HG03442 (cell line): ENCODE measurements around the gene HNRNPAB.
"Not testable (repeated sequence)": the region's sequence is repeated elsewhere in the genome, so short reads cannot be mapped to it uniquely, and the experiment has no call there.

Source experiments
- ATAC-seq: cut with Tn5 transposase; IDR thresholded peaks from one replicate; pipeline ENCODE4 v1.9.1; 2021; ENCODE audit warnings: mild to moderate bottlenecking, moderate library complexity; ENCODE audit not compliant: unreplicated experiment

HNRNPAB gene

GRCh38 chr5:178196281-178196812, 8.0 kb upstream of the HNRNPAB start:
- ATAC-seq = no peak

DNA sequence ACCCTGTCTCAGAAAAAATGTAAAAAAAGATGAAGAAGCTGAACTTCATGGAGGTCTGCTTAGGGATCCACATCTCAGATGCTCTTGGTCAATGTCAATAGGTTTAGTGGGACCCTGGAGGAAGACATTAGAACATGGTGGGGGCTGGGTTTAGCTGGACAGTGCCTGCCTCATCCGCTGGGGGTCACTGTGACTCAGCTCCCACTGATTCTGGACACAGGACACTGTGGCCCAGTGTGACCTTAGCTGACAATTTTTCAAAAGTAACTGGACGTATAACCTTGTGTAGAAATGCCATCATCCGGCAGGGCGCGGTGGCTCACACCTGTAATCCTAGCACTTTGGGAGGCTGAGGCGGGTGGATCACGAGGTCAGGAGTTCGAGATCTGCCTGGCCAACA, 7.3 kb upstream of the HNRNPAB start:
- no peak for ATAC-seq

DNA sequence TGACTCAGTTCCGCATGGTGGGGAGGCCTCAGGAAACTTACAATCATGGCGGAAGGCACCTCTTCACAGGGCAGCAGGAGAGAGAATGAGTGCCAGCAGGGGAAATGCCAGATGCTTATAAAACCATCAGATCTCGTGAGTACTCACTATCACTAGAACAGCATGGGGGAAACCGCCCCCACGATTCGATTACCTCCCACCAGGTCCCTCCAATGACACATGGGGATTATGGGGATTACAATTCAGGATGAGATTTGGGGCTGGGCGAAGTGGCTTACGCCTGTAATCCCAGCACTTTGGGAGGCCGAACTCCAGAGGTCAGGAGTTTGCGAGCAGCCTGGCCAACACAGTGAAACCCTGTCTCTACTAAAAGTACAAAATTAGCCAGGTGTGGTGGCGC, 6.2 kb upstream of the HNRNPAB start:
- ATAC-seq = not testable (repeated sequence)

GRCh38 chr5:178198706-178199105, 5.6 kb upstream of the HNRNPAB start:
- no peak for ATAC-seq

GRCh38 chr5:178199581-178200434, 4.5 kb upstream of the HNRNPAB start:
- no peak for ATAC-seq

GRCh38 chr5:178201221-178201926, 3.0 kb upstream of the HNRNPAB start:
- no peak for ATAC-seq

DNA sequence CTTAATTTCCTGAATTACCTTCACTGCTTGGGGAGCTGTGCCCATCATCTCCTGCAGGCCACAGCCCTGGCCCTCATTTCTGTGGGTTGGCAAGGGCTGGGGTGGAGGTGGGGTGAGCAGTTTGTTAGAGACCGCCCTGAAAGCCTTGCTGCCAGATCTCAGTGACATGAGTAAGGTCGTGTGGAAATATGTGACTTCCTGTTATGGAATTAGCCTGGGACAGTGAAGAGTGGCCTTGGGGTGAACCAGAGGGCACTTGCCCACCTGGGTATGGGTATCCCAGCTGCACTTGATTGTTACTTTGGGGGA, 2.5 kb upstream of the HNRNPAB start:
- ATAC-seq = no peak

- ATAC-seq = no peak
These were observed 1.8 kb upstream of the HNRNPAB start for GRCh38 chr5:178202541-178202940.

GRCh38 chr5:178203670-178204181, 607 bp upstream of the HNRNPAB start:
- no peak for ATAC-seq

GRCh38 chr5:178204935-178205748, 809 bp downstream of the HNRNPAB start:
- ATAC-seq = peak; percentile 38

- no peak for ATAC-seq
These were observed 1.4 kb downstream of the HNRNPAB start for GRCh38 chr5:178205749-178206047.

DNA sequence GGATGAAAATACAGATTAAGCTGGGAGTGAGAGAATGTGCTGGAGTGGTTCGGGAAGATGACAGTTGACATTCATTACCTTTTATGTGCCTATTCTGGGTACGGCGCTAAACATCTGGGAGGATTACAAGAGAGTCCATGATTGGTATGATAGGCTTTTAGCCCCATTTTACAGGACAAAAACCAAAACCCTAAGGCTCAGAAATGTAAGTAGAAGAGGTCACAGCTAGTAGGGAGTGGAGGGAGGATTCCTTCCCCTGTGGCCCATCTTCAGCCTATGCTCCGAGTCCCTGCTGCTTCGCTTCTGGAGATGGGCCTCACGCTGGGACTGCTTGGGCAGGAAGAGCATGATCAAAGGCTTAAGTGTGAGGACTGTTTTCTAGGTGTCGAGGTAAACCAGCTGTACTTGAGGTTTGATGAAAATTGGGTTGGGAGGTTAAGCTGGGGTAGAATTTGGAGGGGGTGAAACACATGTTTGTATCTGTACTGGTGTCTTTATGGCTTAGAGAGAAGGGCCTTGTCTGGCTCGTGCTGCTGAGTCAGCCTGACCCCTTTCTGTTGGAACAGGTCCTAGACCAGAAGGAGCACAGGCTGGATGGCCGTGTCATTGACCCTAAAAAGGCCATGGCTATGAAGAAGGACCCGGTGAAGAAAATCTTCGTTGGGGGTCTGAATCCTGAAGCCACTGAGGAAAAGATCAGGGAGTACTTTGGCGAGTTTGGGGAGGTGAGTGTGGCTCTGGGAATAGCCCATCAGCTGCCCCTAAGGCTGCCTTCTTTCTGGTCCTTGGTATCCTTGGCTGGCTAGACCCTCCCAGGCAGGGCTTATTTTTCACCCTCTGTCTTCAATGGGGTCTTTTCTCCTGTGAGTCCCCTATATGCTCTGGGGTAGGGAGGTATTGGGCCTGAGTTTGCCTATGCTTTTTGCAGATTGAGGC, 2.1 kb downstream of the HNRNPAB start:
- no peak for ATAC-seq

- no peak for ATAC-seq
These were observed 3.0 kb downstream of the HNRNPAB start for GRCh38 chr5:178207183-178207916.

- no peak for ATAC-seq
These were observed 3.6 kb downstream of the HNRNPAB start for GRCh38 chr5:178207917-178208280.

DNA sequence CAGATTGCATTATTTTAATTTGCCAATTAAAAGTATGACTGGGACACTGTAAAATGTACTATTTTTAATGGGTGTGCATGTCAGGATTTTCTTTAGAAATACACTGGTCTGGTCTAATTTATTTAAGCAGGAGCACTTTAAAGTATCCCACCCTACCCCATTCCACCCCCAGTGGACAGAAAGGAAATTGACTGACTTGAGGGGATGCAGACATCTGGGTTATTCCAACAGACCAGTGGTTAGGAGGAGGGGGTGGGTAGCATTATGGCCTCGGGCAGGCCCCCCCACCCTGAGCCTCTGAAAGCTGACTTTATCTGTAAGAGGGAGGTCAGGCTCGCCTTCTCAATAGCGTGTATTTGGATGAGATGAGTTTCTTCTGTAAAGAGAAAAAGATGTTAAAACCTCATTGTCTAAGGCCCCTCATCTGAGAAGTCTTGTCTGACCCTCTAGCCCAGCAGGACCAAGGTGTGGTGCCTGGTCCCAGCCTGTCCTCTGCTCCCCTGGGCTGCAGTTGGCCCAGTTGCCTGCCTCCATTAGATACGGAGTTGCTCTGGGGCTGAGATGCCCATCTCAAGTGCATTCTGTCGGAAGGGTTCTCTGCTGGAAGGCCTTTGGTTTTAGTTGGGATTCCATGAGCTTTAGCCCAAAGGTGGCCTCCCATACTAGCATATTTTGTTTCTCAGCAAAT, 4.4 kb downstream of the HNRNPAB start:
- no peak for ATAC-seq

- ATAC-seq = no peak
These were observed 5.2 kb downstream of the HNRNPAB start for GRCh38 chr5:178209334-178210072.

GRCh38 chr5:178210073-178210535, 5.8 kb downstream of the HNRNPAB start:
- ATAC-seq = no peak

- ATAC-seq = no peak
These were observed 6.4 kb downstream of the HNRNPAB start for GRCh38 chr5:178210686-178211085.
